GM18508 (cell line): Measurements from ENCODE around the gene MPL.

Experiments used
- ATAC-seq: cut with Tn5 transposase; IDR thresholded peaks from one replicate; pipeline ENCODE4 v1.9.1; 2021; ENCODE audit warnings: moderate number of reproducible peaks; ENCODE audit not compliant: insufficient read depth, unreplicated experiment

MPL gene

DNA sequence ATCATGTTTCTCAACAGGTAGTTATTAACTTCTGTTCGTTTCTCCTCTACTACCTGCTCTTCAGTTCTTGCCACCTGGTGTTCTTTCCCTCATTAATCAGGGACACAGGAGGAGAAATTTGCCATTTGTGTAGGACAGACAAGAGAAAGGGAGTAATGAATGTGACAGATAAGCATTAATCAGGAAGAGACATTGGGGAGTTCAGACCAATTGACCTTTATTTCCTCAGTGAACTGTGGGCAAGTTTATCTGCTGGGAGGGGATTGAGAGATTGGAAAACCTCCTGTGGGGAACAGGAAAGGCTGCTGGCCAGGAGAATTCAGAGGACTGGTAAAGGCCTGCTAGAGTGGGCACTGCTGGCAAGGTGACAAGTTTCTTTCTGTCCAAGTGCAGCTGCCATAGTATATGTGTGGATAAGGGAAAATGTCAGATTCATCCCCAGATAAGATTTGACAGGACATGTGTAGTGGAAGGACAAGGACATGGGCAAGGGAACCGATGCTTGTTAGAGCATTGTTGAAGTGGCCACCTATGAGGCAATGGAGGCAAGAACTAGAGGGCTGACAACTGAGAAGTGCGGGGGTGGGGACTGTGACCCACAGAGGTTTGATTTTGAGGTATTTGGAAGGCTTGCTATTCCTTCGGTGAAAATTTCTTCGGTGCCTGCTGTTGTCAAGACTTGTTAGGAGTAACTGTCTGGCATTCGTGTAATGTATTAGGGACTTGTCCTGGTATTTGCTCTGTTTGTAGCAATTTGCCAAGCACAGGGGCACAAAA lies 64.7 kb downstream of the MPL start:
- ATAC-seq = no peak
